ENCODE measurements around the gene STAT5B.
A peak's percentile ranks its signal among the peaks of the same experiment; 100 is the strongest.

The STAT5B gene

GRCh38 chr17:42284024-42284369 lies 7.8 kb upstream of the STAT5B start:
- DNase-seq = no peak

GRCh38 chr17:42283241-42284023 lies 7.2 kb upstream of the STAT5B start:
- no peak for DNase-seq

- DNase-seq = no peak
These were observed 6.4 kb upstream of the STAT5B start for GRCh38 chr17:42282478-42283080.

- no peak for DNase-seq
These were observed 5.4 kb upstream of the STAT5B start for GRCh38 chr17:42281571-42282096.

GRCh38 chr17:42279776-42280630 lies 3.8 kb upstream of the STAT5B start:
- DNase-seq = no peak

- DNase-seq = no peak
These were observed 1.1 kb upstream of the STAT5B start for GRCh38 chr17:42277342-42277712.

GRCh38 chr17:42276609-42277341 lies 584 bp upstream of the STAT5B start:
- DNase-seq = peak; percentile 46

- DNase-seq = no peak
These were observed 448 bp downstream of the STAT5B start for GRCh38 chr17:42275527-42276358.

- no peak for DNase-seq
These were observed 1.2 kb downstream of the STAT5B start for GRCh38 chr17:42274812-42275526.

GRCh38 chr17:42274253-42274542 lies 2.0 kb downstream of the STAT5B start:
- DNase-seq = no peak

GRCh38 chr17:42273474-42274252 lies 2.5 kb downstream of the STAT5B start:
- DNase-seq = no peak

- DNase-seq = no peak
These were observed 3.9 kb downstream of the STAT5B start for GRCh38 chr17:42272162-42272907.

- no peak for DNase-seq
These were observed 4.5 kb downstream of the STAT5B start for GRCh38 chr17:42271779-42272035.

- no peak for DNase-seq
These were observed 5.0 kb downstream of the STAT5B start for GRCh38 chr17:42271006-42271778.

- no peak for DNase-seq
These were observed 5.6 kb downstream of the STAT5B start for GRCh38 chr17:42270596-42270995.

- DNase-seq = no peak
These were observed 6.0 kb downstream of the STAT5B start for GRCh38 chr17:42270170-42270535.

- DNase-seq = no peak
These were observed 8.0 kb downstream of the STAT5B start for GRCh38 chr17:42268236-42268635.

- DNase-seq = peak; percentile 60
These were observed 9.0 kb downstream of the STAT5B start for GRCh38 chr17:42266918-42267766.

Data from T1000 (cell line).